CD4-positive, alpha-beta T cell treated with Interleukin-12 subunit alpha and Interleukin-12 subunit beta, for 1 hour (primary cell): Measurements from ENCODE around the gene CBX7.

ENCODE experiments used
- DNase-seq: peaks from one replicate; pipeline ENCODE4 v3.0.0-alpha.2; 2020

The CBX7 gene

DNA sequence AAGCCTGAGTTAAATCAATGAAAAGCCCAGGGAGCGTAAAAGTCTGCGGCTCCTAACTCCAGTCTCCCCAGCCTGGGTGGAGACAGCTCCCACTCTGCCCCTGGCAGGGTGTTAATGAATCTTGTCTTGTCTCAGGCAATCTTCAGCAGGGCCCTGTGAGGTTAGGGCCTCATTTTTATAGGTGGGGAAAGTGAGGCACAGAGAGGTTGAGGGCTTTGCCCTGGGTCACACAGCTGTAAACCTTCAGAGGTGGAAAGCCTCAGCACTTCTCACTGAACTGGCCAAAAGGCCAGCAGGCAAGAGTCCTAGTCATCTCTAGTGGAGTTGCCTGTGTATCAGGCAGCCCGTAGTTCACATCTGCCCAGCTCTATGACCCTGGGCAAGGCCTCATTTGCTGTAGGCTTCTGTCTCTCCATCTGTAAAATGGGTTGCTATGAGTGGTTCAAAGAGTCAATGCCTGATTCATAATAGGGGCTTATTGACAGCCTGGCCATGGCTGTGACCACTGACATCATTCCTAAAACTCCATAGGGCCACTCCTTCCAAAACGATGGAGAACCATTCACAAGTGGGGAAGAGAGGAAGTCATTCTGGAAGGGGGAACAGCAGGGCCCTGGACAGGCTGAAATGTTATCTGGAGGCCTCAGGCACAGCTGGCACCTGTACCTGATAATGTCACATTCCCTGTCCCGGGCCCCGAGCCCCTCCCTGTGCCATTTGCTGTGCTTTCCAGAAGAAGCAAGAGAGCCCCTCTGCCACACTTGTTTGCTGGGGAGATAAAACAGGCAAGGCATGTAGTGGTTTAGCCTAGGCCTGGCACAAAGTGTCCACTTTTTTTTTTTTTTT lies 6.0 kb downstream of the CBX7 start:
- DNase-seq = no peak

DNA sequence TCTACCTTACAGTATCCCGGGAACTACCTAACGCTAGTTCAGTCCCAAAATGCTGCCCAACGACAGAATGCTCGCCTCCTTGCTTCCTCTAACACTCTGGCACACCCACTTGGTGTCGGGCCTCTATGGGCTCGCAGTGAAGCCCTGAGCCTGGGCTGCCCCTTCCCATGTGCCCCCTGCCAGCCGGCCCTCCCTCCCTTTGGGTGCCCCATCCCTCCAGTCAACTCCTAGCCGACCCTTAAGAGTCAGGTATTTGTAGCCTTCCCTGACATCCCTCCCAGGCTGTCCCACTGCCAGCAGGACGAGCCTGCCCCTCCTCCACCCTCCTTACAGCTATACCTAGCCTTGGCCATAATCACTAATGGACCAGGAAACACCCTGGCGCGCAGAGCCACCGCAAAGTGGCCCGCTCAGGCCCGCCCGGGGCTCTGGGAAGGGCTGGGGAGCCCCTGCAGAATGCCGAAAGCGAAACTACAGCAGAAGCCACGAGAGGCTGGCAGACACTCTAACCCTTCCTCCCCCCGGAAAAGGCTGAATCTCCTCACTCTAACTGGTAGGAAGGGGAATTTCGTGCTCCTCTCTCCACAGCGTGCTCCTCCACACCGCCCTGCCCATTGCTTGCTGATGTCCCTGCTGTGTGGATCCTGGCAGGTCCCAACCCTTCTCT lies 8.2 kb downstream of the CBX7 start:
- DNase-seq = peak; percentile 76

DNA sequence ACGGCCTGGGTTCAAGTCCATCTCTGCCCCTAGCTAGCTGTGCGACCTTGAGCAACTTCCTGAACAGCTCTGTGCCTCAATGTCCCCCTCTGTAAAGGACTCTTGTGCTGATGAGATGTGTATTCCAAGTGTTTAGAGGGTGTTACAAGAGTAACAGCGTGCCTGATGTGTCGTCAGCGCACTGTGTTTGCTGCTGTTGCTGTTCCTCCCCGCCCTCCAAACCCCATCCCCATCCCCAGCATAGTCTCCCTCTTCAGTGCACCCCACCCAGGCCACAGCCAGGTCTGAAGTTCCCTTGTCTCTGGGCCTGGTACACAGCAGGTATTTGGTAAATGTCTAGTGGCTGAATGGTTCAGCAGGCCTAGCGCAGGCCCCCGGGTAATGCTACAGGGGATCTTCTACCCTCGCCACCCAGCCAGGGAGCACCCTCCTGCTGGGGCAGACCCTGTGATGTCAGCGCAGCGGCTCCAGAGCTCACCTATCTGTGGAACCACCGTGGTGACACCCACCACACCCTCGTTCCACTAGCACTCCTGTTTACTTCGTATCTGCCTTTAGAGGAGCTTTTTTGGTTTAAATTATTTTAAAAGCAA lies 10.3 kb downstream of the CBX7 start:
- no peak for DNase-seq

DNA sequence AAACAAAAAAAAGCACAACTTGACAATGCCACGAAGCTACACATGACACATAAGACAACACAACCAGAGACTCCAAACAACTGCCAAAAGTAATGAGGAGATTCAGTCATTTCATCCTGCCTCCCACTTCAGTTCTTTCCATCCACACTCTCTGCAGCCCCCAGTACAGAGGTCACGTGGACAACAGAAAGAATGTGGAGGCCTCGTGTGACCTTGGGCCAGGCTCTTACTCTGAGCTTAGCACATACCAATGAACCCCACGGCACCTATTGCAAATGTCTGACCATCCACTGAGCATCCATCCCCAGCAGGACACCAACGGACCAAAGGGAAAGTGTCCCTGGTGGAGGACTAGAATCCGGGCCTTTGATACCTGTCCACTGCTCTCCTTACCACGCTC lies 12.5 kb downstream of the CBX7 start:
- DNase-seq = no peak

DNA sequence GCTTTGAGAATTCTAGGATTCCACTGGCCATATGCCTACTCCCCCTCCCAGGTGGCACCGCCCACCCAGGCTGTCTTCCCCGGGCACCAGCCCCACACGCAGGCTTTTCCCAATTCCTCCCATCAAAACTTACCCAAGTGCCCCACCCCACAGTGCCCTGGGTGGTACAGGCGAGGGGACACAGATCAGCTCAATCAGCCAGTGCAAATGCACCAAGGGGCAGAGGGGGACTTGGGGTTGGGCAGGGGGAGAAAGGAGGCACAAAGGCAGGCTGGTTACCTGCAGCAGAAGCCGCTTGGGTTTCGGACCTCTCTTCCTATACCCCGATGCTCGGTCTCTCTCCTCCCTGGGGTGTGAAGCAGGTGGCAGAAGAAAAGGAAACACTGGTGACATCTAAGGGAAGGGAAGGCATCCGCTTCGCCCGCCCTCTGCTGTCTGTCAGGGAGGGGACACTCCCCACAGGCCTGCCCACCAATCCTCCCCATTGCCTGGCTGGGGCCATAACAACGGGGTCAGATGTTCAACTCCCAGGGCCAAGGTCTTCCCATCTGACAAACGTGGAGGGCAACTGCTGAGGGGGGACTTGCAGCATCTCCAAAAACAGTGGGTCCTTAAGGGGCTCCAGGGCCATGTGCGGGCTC lies 14.0 kb downstream of the CBX7 start:
- DNase-seq = no peak

DNA sequence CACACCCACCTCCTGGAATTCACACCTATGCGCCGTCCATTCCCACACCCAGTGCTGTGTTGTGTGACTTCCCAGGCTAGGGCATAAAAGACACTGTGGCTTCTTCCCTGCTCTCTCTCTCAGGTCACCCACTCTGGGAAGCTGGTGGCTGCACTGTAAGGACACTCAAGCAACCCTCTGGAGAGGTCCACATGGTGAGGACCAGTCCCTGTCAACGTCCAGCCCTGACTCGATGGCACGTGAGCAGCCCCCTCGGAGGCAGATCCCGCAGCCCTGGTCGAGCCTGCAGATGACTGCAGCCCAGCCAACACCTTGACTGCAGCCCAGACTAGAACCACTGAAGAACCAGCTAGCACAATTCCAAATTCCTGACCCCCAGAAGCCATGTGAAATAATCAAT lies 16.2 kb downstream of the CBX7 start:
- DNase-seq = no peak

DNA sequence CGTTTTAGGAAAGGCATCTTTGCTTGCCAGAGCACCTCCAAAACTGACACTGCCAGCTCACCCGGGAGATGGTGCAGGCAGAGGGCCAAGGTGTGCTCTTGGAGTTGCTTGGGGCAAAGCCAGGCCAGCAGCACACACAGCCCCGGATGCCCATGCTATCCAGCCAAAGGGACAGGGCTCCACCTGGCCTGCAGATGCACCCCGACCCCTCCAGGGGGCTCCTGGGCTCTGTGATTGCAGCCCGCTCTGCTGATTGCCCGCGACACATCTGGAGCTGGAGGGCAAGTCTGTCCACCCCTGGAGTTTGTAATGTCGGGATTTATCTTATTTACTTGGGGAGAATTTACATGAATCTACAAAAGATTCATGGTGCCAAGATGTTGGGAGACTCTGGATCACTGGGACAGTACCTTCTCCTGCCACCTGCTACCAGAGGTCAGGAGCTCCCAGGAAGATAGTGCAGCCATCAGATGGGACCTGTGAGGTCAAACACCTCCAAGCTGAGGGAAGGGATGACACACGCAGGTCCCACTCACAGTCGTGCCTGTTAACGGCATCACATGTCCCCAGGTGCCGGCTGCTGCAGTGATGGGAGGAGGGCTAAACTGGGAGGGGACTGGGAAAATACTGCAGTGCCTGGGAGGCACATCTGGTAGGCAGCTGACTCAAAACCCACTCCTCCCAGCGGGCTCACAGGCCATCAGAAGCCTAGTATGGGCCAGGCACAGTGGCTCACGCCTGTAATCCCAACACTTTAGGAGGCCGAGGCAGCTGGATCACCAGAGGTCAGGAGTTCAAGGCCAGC lies 17.2 kb downstream of the CBX7 start:
- peak; percentile 48 for DNase-seq

DNA sequence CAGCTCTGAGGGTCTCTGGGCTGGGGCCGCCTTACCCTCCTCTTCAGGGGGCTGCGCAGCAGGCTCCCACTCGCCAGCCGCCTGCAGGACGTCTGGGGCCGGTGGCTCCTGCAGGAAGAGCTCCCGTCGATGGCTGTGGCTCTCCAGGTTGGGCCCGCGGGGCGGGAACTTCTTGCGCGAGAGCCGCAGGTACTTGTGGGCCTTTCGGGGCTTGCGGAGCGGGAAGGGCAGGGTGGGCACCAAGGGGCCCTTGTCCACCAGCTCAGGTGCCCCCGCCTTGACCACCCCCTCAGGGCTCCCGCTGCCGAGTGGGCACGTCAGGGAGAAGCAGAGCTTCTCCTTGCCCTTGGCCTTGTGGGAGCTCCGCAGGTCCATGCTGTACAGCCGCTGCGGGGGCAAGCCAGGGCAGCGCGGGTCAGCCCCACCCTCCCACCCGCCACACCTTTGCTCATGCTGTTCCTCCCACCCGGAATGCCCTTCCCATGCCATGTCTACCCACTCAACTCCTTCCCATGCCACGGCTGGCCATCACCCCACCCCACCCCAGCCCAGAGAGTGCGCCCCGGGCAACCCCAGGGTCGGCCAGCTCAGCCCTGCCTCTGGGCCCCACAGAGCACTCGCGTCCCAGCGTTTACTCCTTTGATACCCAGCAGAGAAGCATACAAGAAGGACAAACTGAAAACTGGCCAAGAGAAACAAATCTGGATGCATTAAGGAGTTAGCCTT lies 18.0 kb downstream of the CBX7 start:
- no peak for DNase-seq

DNA sequence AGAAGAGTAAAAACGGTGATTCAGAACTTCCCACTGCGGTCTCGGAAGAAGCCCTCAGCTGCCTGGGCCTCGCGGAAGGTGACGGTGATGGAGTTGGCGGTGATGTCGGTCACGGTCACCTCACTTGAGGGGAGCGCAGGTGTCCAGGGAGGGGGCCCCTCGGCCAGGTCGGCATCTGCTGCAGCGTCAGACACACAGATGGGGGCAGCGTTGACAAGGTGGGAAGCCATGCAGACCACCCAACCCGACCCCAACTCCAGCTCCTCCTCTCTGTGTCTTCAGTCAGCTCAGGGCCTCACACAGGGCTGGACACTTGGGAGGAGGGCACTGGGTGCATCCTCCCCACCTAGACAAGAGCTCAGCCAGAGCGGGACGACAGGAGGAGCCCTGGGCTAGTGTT lies 18.6 kb downstream of the CBX7 start:
- no peak for DNase-seq

DNA sequence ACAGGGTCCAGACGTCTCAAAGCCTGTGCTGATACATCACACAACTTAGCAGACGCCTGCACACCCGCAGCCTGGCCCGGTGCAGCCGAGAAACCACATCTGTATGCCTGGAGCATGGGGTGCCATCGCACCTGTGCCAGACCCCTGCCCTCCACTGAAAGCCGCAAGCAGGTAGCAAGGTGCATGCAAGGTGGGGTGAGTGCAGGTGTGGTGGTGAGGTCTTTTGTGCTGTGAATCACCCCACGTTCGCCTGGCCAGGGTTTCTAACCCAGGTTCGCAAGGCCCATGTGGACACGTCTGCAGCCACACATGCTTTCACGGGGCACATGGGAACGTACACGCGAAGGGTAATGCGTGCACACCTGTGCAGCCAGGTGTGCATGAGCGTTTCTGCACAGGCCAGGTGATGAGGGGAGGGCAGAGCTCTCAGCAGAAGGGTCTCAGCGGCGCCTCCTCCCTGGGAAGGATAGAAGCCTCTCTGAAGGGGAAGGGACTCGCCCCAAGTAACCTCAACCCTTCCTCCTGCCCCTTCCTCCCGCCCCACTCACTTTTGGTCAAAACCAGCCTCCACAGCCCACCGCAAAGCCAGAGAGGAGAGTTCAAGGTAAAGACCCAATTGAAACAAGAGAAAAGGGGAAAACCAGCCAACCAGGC lies 19.5 kb downstream of the CBX7 start:
- DNase-seq = no peak

DNA sequence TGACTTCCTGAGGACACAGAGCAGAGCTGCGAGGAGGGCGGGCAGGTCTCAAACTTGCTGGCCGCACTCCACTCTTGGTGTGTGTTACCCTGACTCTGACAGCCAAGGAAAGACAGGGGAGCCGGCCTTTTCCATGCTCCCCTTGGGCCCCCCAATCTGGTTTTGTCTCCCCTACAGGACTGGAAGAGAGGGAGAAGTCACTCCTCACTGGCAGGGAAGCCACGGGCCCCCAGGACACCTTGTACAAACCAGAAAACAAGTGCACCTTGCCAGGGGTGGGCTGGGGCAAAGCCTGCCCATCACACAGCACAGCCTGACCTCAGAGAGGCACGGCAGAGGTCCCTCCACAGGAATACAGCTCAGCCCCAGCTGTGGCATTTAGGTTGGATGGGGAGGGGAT lies 20.2 kb downstream of the CBX7 start:
- no peak for DNase-seq

DNA sequence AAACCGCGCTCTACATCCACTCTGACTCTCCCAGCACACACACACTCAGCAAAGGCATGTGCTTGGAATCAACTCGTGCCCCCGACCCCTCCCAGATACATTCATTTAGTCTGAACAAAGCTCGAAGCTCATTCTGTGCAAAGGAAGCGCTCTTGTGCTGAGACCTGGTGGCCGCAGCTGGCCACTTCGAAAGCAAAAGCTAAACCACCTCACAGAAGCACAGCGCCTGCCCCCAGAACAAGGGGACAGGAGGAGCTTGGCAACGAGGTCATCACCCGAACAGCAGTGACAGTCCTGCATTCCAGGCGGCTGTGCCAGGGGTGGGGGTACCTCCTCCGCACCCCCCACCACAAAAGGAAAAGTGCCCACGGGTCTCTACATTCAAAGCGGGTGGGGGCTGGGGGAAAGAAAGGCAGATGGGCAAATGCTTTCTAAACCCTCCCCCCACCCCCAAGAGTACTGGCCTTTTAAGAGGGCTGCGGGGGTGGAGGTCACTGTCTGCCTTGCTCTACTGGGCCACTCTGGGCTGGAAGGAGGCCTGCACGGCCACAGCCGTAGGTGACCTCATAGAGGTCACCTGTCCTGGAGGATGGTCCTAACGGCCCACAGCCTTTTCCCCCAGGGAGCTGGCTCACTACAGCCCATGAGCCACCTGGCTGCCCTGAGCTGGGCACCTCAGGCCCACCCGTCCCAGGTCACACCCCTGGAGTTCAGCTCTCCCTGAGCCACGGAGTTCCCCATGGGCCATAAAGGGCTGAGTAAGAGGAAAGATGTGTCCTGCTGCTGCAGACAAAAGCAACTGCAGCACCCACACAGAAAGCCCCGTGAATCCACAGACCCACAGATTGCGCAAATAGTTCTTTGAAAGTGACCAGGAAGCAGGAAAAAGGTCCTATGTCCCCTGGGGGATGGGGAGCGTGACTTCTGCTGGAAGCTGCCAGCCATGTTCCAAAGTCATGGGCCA lies 21.3 kb downstream of the CBX7 start:
- DNase-seq = no peak

DNA sequence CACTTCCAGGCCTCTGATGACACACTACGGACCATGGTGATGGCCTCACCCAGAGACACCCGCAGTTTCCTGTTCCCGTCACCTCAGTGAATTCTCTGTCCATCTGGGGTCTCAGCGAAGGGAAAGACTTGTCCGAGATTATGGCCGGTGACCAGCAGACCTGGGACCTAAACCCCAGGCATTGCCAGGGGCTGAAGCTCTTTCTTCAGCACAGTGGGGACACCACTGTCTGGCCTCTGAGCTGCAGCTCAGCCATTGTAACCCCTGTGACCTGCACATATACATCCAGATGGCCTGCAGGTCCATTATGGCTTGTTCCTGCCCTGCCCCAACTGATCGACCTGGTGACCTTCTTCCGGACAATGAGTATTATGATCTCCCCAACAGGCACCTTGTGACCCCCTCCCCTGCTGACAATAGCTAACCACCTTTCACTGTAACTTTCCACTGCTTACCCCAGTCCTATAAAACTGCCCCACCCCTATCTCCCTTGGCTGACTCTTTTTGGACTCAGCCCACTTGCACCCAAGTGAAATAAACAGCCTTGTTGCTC lies 22.3 kb downstream of the CBX7 start:
- DNase-seq = no peak

DNA sequence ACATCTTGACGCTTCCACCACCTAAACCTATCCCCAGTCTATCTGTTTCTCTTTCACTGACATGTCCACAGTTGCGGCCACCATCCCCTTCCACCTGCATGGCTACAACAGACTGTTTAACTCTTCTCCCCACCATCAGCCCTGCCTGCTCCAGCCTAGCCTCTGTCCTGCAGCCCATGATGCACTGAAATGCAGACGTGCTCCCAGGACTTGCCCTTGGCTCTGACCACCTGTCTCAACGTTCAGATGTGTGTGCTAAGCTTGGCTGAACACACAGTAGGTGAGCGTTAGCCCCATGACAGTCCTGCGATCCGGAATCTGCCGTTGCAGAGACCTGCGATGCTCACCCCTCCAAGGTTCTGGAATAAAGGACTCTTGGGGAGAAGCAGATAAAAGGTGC lies 22.7 kb downstream of the CBX7 start:
- DNase-seq = no peak

DNA sequence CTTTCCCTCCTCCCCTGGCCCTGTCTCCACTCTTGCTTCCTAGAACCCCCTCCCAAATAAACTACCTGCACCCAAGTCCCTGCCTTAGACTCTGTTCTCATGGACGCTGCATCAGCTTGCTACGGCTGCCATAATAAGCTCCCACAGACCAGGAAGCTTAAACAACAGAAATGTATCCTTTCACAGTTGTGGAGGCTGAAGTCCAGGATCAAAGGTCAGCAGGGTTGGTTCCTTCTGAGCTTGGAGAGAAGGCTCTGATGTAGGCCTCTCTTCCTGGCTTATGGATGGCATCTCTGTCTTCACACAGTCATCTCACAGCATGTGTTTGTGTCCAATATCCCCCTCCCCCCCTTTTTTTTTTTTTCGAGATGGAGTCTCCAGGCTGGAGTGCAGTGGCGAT lies 23.4 kb downstream of the CBX7 start:
- DNase-seq = no peak

DNA sequence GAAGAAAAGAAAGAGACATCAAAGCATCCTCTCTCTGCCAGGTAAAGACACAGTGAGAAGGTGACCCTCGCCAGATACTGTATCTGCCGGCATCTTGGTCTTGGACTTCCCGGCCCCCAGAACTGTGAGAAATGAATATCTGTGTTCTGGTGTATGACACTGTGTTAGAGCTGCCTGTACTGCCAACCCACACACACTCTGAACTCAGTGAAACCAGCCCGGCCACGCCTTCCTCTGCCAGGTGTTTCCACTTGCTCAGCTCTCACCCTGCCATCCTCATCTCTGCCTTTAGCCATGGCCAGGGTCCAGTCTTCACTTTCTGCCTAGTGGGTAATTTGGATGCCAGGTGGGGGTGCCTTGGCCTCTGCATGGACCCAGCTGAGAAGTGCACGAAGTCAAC lies 24.0 kb downstream of the CBX7 start:
- no peak for DNase-seq

DNA sequence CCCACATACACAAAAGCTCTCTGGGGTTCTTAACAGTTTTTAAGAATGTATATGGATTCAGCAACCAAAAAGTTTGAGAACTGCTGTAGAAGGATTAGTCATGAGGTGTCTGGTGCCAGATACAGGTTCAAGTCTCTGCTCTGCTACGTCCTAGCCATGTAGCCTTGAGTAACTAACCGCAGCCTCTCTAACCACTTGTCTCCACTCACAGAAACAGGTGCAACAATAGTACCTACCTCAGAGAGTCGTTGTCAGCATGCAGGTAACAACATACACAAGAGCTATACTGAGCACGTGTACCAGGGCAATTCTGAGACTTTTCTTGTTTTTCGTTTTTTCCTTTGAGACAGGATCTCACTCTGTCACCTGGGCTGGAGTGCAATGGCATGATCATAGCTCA lies 26.9 kb downstream of the CBX7 start:
- no peak for DNase-seq

DNA sequence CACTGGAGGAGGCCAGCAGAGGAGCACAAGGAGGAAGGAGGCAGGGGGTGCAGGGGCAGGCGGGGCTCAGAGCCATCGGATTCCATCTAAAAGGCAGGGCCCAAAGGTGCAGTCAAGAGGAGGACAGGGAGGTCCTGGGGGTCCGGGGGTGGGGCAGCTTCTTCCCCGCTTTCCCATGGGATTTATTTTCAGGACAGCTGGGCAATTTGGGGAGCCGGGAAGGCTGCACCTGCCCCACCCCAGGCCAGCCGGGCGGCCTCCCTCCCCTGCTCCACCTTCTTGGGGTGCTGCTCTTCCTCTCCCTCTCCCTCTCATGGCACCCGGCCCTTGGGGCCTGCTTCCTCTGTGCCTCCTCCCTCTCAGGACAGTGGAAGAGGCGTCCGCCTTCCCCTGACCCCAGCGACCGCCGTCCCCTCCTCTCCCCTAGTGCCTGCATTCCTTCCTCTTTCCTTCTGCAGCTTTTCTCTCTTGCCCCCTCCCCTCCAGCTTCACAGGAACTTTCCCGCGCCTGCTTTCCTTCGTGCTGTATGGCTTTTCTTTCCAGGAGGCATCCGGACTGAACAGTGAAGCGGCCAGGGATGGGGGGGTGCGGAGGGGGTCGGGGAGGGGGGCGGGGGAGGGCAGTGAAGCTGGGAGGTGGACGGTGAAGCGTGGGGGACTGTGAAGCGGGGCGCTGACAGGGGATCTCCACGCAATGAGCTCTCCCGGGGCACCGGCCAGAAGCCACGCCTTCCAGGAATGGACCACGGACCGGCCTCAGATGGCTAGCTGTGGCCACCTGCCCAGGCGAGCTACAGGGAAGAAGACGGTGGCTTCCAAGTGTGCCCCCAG lies 28.5 kb downstream of the CBX7 start:
- no peak for DNase-seq
